IMR-90 (cell line): Measurements from ENCODE around the gene FAM89A. TPM values are rescaled to one million over a fixed set of nuclear protein-coding genes. Genes with fewer than 3 reads are reported as not detected.

Source experiments
- ATAC-seq: fragments of 200-7000 bp; cut with Tn5 transposase; 2 replicates; pipeline ENCODE4 v1.9.1; 2020; ENCODE audit warnings: low read depth, mild to moderate bottlenecking, moderate library complexity
- BruUV-seq: library from RNA; stranded (reverse); fragments of 400-500 nt; replicated peaks from 2 replicates; lab custom pipeline; 2021; lab: Mats Ljungman, UMichigan
- CTCF ChIA-PET: fragments of 300-600 bp; formaldehyde crosslinking; extraction: SDS; loops from one replicate; lab custom pipeline; 2021; ENCODE audit warnings: antibody characterized with exemption; lab: Yijun Ruan, JAX
- POLR2A ChIA-PET: fragments of 300-600 bp; sonication (Branson Sonifier 250); formaldehyde crosslinking; loops from one replicate; lab custom pipeline; 2022; ENCODE audit warnings: antibody characterized with exemption; ENCODE audit not compliant: unreplicated experiment; lab: Charles Lee
- DNase-seq: peaks from one replicate; pipeline ENCODE4 v3.0.0; 2013
- H2AFZ ChIP-seq: replicated peaks from 2 replicates; pipeline ENCODE3; 2013; ENCODE audit warnings: low read length, mild to moderate bottlenecking; ENCODE audit not compliant: poor library complexity
- H2AK5ac ChIP-seq: 2 replicates; pipeline ENCODE4 v1.6.1; 2013; ENCODE audit warnings: low read depth, low read length, inconsistent platforms
- H2AK9ac ChIP-seq: replicated peaks from 2 replicates; pipeline ENCODE3; 2013; ENCODE audit warnings: mild to moderate bottlenecking, low read depth, low read length, moderate library complexity; ENCODE audit not compliant: poor library complexity
- H2BK120ac ChIP-seq: 2 replicates; pipeline ENCODE4 v1.6.1; 2013; ENCODE audit warnings: low read depth, low read length, inconsistent platforms
- H2BK15ac ChIP-seq: 3 replicates; pipeline ENCODE4 v1.6.1; 2013; ENCODE audit warnings: low read depth, low read length, inconsistent platforms
- H2BK20ac ChIP-seq: 2 replicates; pipeline ENCODE4 v1.6.1; 2013; ENCODE audit warnings: low read depth, mild to moderate bottlenecking, inconsistent platforms, low read length, moderate library complexity
- H2BK5ac ChIP-seq: 2 replicates; pipeline ENCODE4 v1.6.1; 2013; ENCODE audit warnings: mild to moderate bottlenecking, low read depth, low read length, inconsistent platforms; ENCODE audit not compliant: poor library complexity, severe bottlenecking
- H3K14ac ChIP-seq: replicated peaks from 2 replicates; pipeline ENCODE4 v1.6.1; 2013; ENCODE audit warnings: low read depth, low read length, inconsistent platforms
- H3K18ac ChIP-seq: 2 replicates; pipeline ENCODE4 v1.6.1; 2013; ENCODE audit warnings: low read depth, low read length, control low read depth
- H3K23ac ChIP-seq: 2 replicates; pipeline ENCODE4 v1.6.1; 2013; ENCODE audit warnings: low read depth, low read length, inconsistent platforms
- H3K27ac ChIP-seq: 2 replicates; pipeline ENCODE4 v1.5.1; 2013; ENCODE audit warnings: mild to moderate bottlenecking, control low read depth, low read length; ENCODE audit not compliant: insufficient read depth
- H3K27me3 ChIP-seq: 2 replicates; pipeline ENCODE4 v1.6.1; 2013; ENCODE audit warnings: low read length; ENCODE audit not compliant: control insufficient read depth, insufficient read depth
- H3K36me3 ChIP-seq: 2 replicates; pipeline ENCODE4 v1.6.1; 2013; ENCODE audit warnings: low read length, mixed read lengths; ENCODE audit not compliant: control insufficient read depth, insufficient read depth
- H3K4ac ChIP-seq: 2 replicates; pipeline ENCODE4 v1.6.1; 2013; ENCODE audit warnings: low read depth, low read length, inconsistent platforms
- H3K4me1 ChIP-seq: 2 replicates; pipeline ENCODE4 v1.6.1; 2013; ENCODE audit warnings: low read length, mixed read lengths; ENCODE audit not compliant: control insufficient read depth, insufficient read depth
- H3K4me2 ChIP-seq: 2 replicates; pipeline ENCODE4 v1.6.1; 2013; ENCODE audit warnings: low read depth, mild to moderate bottlenecking, control low read depth, low read length, moderate library complexity
- H3K4me3 ChIP-seq: 2 replicates; pipeline ENCODE4 v1.5.1; 2013; ENCODE audit warnings: low read depth, mild to moderate bottlenecking, control low read depth, low read length, moderate library complexity; ENCODE audit not compliant: insufficient read depth
- H3K56ac ChIP-seq: 2 replicates; pipeline ENCODE4 v1.6.1; 2013; ENCODE audit warnings: low read length, inconsistent platforms; ENCODE audit not compliant: insufficient read depth; ENCODE audit errors: extremely low read depth
- H3K79me1 ChIP-seq, 2 experiments: 2 replicates each; pipeline ENCODE4 v1.6.1; 2013; ENCODE audit warnings: low read length in 2 of 2, inconsistent platforms in 1 of 2, low read depth in 1 of 2
- H3K9ac ChIP-seq: 2 replicates; pipeline ENCODE4 v1.6.1; 2013; ENCODE audit warnings: low read depth, low read length, control low read depth
- H3K9me1 ChIP-seq: 2 replicates; pipeline ENCODE4 v1.6.1; 2013; ENCODE audit warnings: low read length, inconsistent platforms; ENCODE audit not compliant: insufficient read depth
- H3K9me3 ChIP-seq: 2 replicates; pipeline ENCODE4 v1.6.1; 2013; ENCODE audit warnings: low read length; ENCODE audit not compliant: control insufficient read depth, insufficient read depth
- H4K20me1 ChIP-seq: 2 replicates; pipeline ENCODE4 v1.6.1; 2013; ENCODE audit warnings: low read length, inconsistent platforms; ENCODE audit not compliant: insufficient read depth
- H4K5ac ChIP-seq: 2 replicates; pipeline ENCODE4 v1.6.1; 2013; ENCODE audit warnings: mild to moderate bottlenecking, low read depth, low read length, control low read depth
- H4K8ac ChIP-seq, 2 experiments: 2 replicates each; pipeline ENCODE4 v1.6.1; 2013; ENCODE audit warnings: low read depth in 2 of 2, low read length in 2 of 2, control low read depth in 1 of 2, inconsistent platforms in 1 of 2
- H4K91ac ChIP-seq: 2 replicates; pipeline ENCODE4 v1.6.1; 2013; ENCODE audit warnings: low read depth, low read length, inconsistent platforms; ENCODE audit not compliant: insufficient read depth
- CEBPB ChIP-seq: IDR thresholded peaks from 2 replicates; pipeline ENCODE4 v1.6.1; 2012; ENCODE audit warnings: low read depth, low read length, improper control_type of control experiment
- CHD1 ChIP-seq: IDR thresholded peaks from 2 replicates; pipeline ENCODE4 v1.6.1; 2012; ENCODE audit warnings: low read depth, low read length, improper control_type of control experiment
- CTCF ChIP-seq: conservative IDR thresholded peaks from 2 replicates; pipeline ENCODE4 v1.5.1; 2012; ENCODE audit warnings: mild to moderate bottlenecking, low read depth, low read length, improper control_type of control experiment
- ELK1 ChIP-seq: fragments of 150-350 bp; IDR thresholded peaks from 2 replicates; pipeline ENCODE4 v1.6.1; 2016; ENCODE audit warnings: low read depth, mild to moderate bottlenecking, low read length, moderate library complexity, borderline replicate concordance
- FOS ChIP-seq: fragments of 150-350 bp; IDR thresholded peaks from 2 replicates; pipeline ENCODE4 v1.6.1; 2016; ENCODE audit warnings: low read depth, low read length
- MAZ ChIP-seq: IDR thresholded peaks from 2 replicates; pipeline ENCODE4 v1.6.1; 2012; ENCODE audit warnings: low read depth, mild to moderate bottlenecking, low read length, improper control_type of control experiment, moderate library complexity, borderline replicate concordance
- RAD21 ChIP-seq: IDR thresholded peaks from 2 replicates; pipeline ENCODE4 v1.6.1; 2012; ENCODE audit warnings: low read length, improper control_type of control experiment
- RFX5 ChIP-seq: IDR thresholded peaks from 2 replicates; pipeline ENCODE4 v1.8.0; 2012; ENCODE audit warnings: low read depth, mild to moderate bottlenecking, low read length, moderate library complexity
- SMC3 ChIP-seq: fragments of 150-350 bp; IDR thresholded peaks from 2 replicates; pipeline ENCODE4 v1.6.1; 2016; ENCODE audit warnings: low read depth, mild to moderate bottlenecking, antibody characterized with exemption, low read length, moderate library complexity
- WGBS, 2 experiments: methylation state at CpG; one replicate each; pipeline versions ENCODE4 v1.1.5 to v1.1.7; 2013; ENCODE audit warnings: missing lambda C conversion rate in 2 of 2; ENCODE audit not compliant: insufficient read length in 1 of 2; ENCODE audit errors: extremely low coverage in 2 of 2; 5-methylcytosine and 5-hydroxymethylcytosine counted together
- dilution Hi-C: fragments of 300-500 bp; cut with HindIII; formaldehyde crosslinking; loops from one replicate; pipeline ENCODE4 v1.14.3; 2018; ENCODE audit warnings: low sequenced_read_pairs; ENCODE audit not compliant: unreplicated experiment
- in situ Hi-C: fragments of 300-500 bp; cut with MboI; formaldehyde crosslinking; loops from 3 replicates; pipeline ENCODE4 v1.14.3; 2019; ENCODE audit warnings: low sequenced_read_pairs, inconsistent platforms, mixed read lengths
- intact Hi-C: fragments of 100-400 bp; cut with micrococcal nuclease; formaldehyde crosslinking; loops from 2 replicates; pipeline ENCODE4 v1.10.0; 2022
- polyA plus RNA-seq, 3 experiments: library from polyadenylated mRNA; depleted of rRNA; stranded (reverse); fragments of >200 nt; gene quantifications; 2 replicates each; pipeline ENCODE4 v1.2.3, GENCODE V29; 2012; ENCODE audit warnings: low replicate concordance in 1 of 3
- total RNA-seq: library from RNA; depleted of rRNA; stranded (reverse); fragments of >200 nt; gene quantifications from 2 replicates; pipeline ENCODE4 v1.2.3, GENCODE V29; 2012

The FAM89A gene
- total and polyA plus RNA-seq, 2 of the 4 experiments (the other 2 are of a cell fraction), result 6.8 to 8.1 TPM

- no peak overlapping the region for H2BK5ac ChIP-seq
- H2AFZ ChIP-seq, result no peak overlapping the region
- dilution Hi-C loops, result no loop called here
- no peak overlapping the region for H2AK9ac ChIP-seq
- H4K8ac ChIP-seq, result no peak overlapping the region
- DNase-seq (no peak), ATAC-seq (no peak)
- no peaks in the 10 kb centered on the region for H4K20me1 ChIP-seq
- H3K4ac ChIP-seq, result no peak overlapping the region
- no peaks in the 10 kb centered on the region for H3K4me1 ChIP-seq
- H3K4me2 ChIP-seq, result no peak overlapping the region
- no peak overlapping the region for H3K9ac ChIP-seq
- no peak overlapping the region for H3K56ac ChIP-seq
- no peak overlapping the region for H3K27ac ChIP-seq
- no peak overlapping the region for H2BK20ac ChIP-seq
- peaks cover 39% of the 10 kb centered on the region for H3K36me3 ChIP-seq
- intact Hi-C loops, result loop anchor here (5.0 kb wide), 1 partner anchor 217 kb away; no protein-coding TSS in a partner anchor
- no CpG with 5 or more reads among the region's 1 CpG for WGBS, 2 experiments
- H2BK120ac ChIP-seq, result no peak overlapping the region
- H3K9me3 ChIP-seq, result no peaks in the 10 kb centered on the region
- H3K27me3 ChIP-seq, result no peaks in the 10 kb centered on the region
- no peak for TF ChIP-seq ELK1
- no peak for TF ChIP-seq MAZ
- no peak for TF ChIP-seq FOS
- TF ChIP-seq CEBPB, result no peak
- no peak for TF ChIP-seq CTCF
- no peak for TF ChIP-seq RAD21
- no peak for TF ChIP-seq RFX5
- TF ChIP-seq CHD1, result no peak
- TF ChIP-seq SMC3, result no peak
- POLR2A ChIA-PET, result no interaction called here
- H3K4me3 ChIP-seq, result no peak overlapping the region
- CTCF ChIA-PET, result no interaction called here
- H2BK15ac ChIP-seq, result no peak overlapping the region
- no peak overlapping the region for H4K91ac ChIP-seq
- no peak overlapping the region for H3K23ac ChIP-seq
- no peak overlapping the region for H3K18ac ChIP-seq
- BruUV-seq, result no TSS peak
- no peak overlapping the region for H3K14ac ChIP-seq
- no peak overlapping the region for H4K5ac ChIP-seq
- in situ Hi-C loops, result no loop called here
- H3K9me1 ChIP-seq, result no peaks in the 10 kb centered on the region
- no peak overlapping the region for H2AK5ac ChIP-seq
- peaks cover 2 to 11% of the 10 kb centered on the region in 2 experiments; a peak in 2 of 4 replicates for H3K79me1 ChIP-seq
These were observed 45.2 kb downstream of the FAM89A start for GRCh38 chr1:230994860-230995259.
